GM18867 (cell line): Measurements from ENCODE around the gene KYNU.
"Not testable (repeated sequence)": the region's sequence is repeated elsewhere in the genome, so short reads cannot be mapped to it uniquely, and the experiment has no call there.

Experiments
- ATAC-seq: cut with Tn5 transposase; IDR thresholded peaks from one replicate; pipeline ENCODE4 v1.9.1; 2021; ENCODE audit warnings: mild to moderate bottlenecking, moderate library complexity; ENCODE audit not compliant: unreplicated experiment

KYNU gene

GRCh38 chr2:142877216-142877838 lies at the start of gene KYNU:
TSS of gene KYNU (plus strand) at chr2:142877664. CDS start at chr2:142885368, 7,704 bp downstream.
- peak; percentile 47 for ATAC-seq

- no peak for ATAC-seq
Observed at GRCh38 chr2:142834021-142834420, 43.4 kb upstream of the KYNU start.

GRCh38 chr2:142840436-142840835 lies 37.0 kb upstream of the KYNU start:
- no peak for ATAC-seq

GRCh38 chr2:142841788-142842187 lies 35.7 kb upstream of the KYNU start:
- no peak for ATAC-seq

- ATAC-seq, result no peak
Observed at GRCh38 chr2:142842369-142842768, 35.1 kb upstream of the KYNU start.

- no peak for ATAC-seq
Observed at GRCh38 chr2:142843731-142844130, 33.7 kb upstream of the KYNU start.

GRCh38 chr2:142848023-142848606 lies 29.3 kb upstream of the KYNU start:
- no peak for ATAC-seq

- ATAC-seq, result no peak
Observed at GRCh38 chr2:142849820-142850219, 27.6 kb upstream of the KYNU start.

- ATAC-seq, result no peak
Observed at GRCh38 chr2:142853912-142854311, 23.6 kb upstream of the KYNU start.

GRCh38 chr2:142857256-142858164 lies 20.0 kb upstream of the KYNU start:
- no peak for ATAC-seq

GRCh38 chr2:142858961-142859360 lies 18.5 kb upstream of the KYNU start:
- no peak for ATAC-seq

- no peak for ATAC-seq
Observed at GRCh38 chr2:142862299-142862698, 15.2 kb upstream of the KYNU start.

GRCh38 chr2:142862847-142863246 lies 14.6 kb upstream of the KYNU start:
- ATAC-seq, result no peak

GRCh38 chr2:142863485-142863961 lies 13.9 kb upstream of the KYNU start:
- ATAC-seq, result no peak

- ATAC-seq, result not testable (repeated sequence)
Observed at GRCh38 chr2:142864605-142865004, 12.9 kb upstream of the KYNU start.

GRCh38 chr2:142865924-142866323 lies 11.5 kb upstream of the KYNU start:
- peak; percentile 83 for ATAC-seq

GRCh38 chr2:142866426-142866825 lies 11.0 kb upstream of the KYNU start:
- peak; percentile 18 for ATAC-seq

GRCh38 chr2:142867136-142867535 lies 10.3 kb upstream of the KYNU start:
- ATAC-seq, result no peak

GRCh38 chr2:142868229-142868762 lies 9.2 kb upstream of the KYNU start:
- peak; percentile 53 for ATAC-seq

- not testable (repeated sequence) for ATAC-seq
Observed at GRCh38 chr2:142869065-142869460, 8.4 kb upstream of the KYNU start.

GRCh38 chr2:142869461-142870106 lies 7.9 kb upstream of the KYNU start:
- ATAC-seq, result no peak
